ENCODE results near the gene NTN4.
A peak's percentile ranks its signal among the peaks of the same experiment; 100 is the strongest.
"Not testable (repeated sequence)": the region's sequence is repeated elsewhere in the genome, so short reads cannot be mapped to it uniquely, and the experiment has no call there.

NTN4 gene

GRCh38 chr12:95674163-95674562 lies 116.4 kb downstream of the NTN4 start:
- no peaks in the 10 kb centered on the region for H3K27me3 ChIP-seq (ENCODE audit: control insufficient read depth in 5 of 5, insufficient read depth in 4 of 5, low read length in 5 of 5)
- no peak overlapping the region for H3K4me3 ChIP-seq (ENCODE audit: low read depth in 1 of 5, low read length in 5 of 5)
- no peaks in the 10 kb centered on the region for H3K9me3 ChIP-seq (ENCODE audit: control insufficient read depth in 5 of 5, low read length in 5 of 5)
- peaks cover 0 to 16% (median 3%) of the 10 kb centered on the region in 5 donors for H3K4me1 ChIP-seq (ENCODE audit: control insufficient read depth in 5 of 5, insufficient read depth in 5 of 5, low read length in 5 of 5)
- H3K9ac ChIP-seq (ENCODE audit: low read length in 5 of 5) = no peak overlapping the region
- H3K27ac ChIP-seq (ENCODE audit: low read depth, low read length) = no peak overlapping the region
- H3K36me3 ChIP-seq (ENCODE audit: control insufficient read depth in 5 of 5, insufficient read depth in 5 of 5, low read length in 5 of 5) = peaks cover 0 to 2% (median 0%) of the 10 kb centered on the region in 5 donors

DNA sequence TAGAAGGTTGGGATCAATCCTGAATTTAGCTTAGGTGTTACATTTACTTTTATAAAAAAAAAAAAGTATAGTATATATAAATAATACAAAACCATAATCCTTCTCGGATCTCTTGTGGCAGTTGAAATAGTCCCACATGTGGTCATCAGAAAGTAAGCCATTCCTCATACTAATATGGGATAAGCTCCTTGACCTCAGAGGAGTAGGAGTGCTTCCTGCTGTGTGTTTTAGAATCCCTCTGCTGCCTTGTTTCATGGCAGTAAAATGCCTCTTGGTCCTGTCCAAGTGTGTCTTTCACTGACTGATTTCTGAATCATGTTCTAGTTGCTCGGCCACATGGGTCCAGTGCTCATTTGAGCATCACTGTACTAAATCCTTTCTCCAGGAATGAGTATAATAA lies 117.0 kb downstream of the NTN4 start:
- H3K36me3 ChIP-seq (ENCODE audit: control insufficient read depth in 5 of 5, insufficient read depth in 5 of 5, low read length in 5 of 5) = peaks cover 0 to 2% (median 0%) of the 10 kb centered on the region in 5 donors
- no peak overlapping the region for H3K27ac ChIP-seq (ENCODE audit: low read depth, low read length)
- H3K4me1 ChIP-seq (ENCODE audit: control insufficient read depth in 5 of 5, insufficient read depth in 5 of 5, low read length in 5 of 5) = peaks cover 0 to 16% (median 3%) of the 10 kb centered on the region in 5 donors

GRCh38 chr12:95672166-95672565 lies 118.4 kb downstream of the NTN4 start:
- H3K4me1 ChIP-seq (ENCODE audit: control insufficient read depth in 5 of 5, insufficient read depth in 5 of 5, low read length in 5 of 5) = peaks cover 0 to 16% (median 3%) of the 10 kb centered on the region in 5 donors

More for the DNA sequence above, 117.0 kb downstream of the NTN4 start:
- H3K9ac ChIP-seq (ENCODE audit: low read length in 5 of 5) = no peak overlapping the region
- no peaks in the 10 kb centered on the region for H3K9me3 ChIP-seq (ENCODE audit: control insufficient read depth in 5 of 5, low read length in 5 of 5)
- H3K27me3 ChIP-seq (ENCODE audit: control insufficient read depth in 5 of 5, insufficient read depth in 4 of 5, low read length in 5 of 5) = no peaks in the 10 kb centered on the region
- H3K4me3 ChIP-seq (ENCODE audit: low read depth in 1 of 5, low read length in 5 of 5) = no peak overlapping the region

GRCh38 chr12:95671265-95671664 lies 119.3 kb downstream of the NTN4 start:
- H3K27me3 ChIP-seq (ENCODE audit: control insufficient read depth in 5 of 5, insufficient read depth in 4 of 5, low read length in 5 of 5) = no peaks in the 10 kb centered on the region
- H3K4me3 ChIP-seq (ENCODE audit: low read depth in 1 of 5, low read length in 5 of 5) = no peak overlapping the region
- H3K9me3 ChIP-seq (ENCODE audit: control insufficient read depth in 5 of 5, low read length in 5 of 5) = no peaks in the 10 kb centered on the region
- peaks cover 0 to 16% (median 3%) of the 10 kb centered on the region in 5 donors for H3K4me1 ChIP-seq (ENCODE audit: control insufficient read depth in 5 of 5, insufficient read depth in 5 of 5, low read length in 5 of 5)
- peaks cover 0 to 2% (median 0%) of the 10 kb centered on the region in 5 donors for H3K36me3 ChIP-seq (ENCODE audit: control insufficient read depth in 5 of 5, insufficient read depth in 5 of 5, low read length in 5 of 5)
- no peak overlapping the region for H3K9ac ChIP-seq (ENCODE audit: low read length in 5 of 5)
- H3K27ac ChIP-seq (ENCODE audit: low read depth, low read length) = no peak overlapping the region

More at GRCh38 chr12:95672166-95672565, 118.4 kb downstream of the NTN4 start:
- H3K27ac ChIP-seq (ENCODE audit: low read depth, low read length) = no peak overlapping the region
- no peak overlapping the region for H3K9ac ChIP-seq (ENCODE audit: low read length in 5 of 5)
- no peaks in the 10 kb centered on the region for H3K27me3 ChIP-seq (ENCODE audit: control insufficient read depth in 5 of 5, insufficient read depth in 4 of 5, low read length in 5 of 5)
- no peaks in the 10 kb centered on the region for H3K9me3 ChIP-seq (ENCODE audit: control insufficient read depth in 5 of 5, low read length in 5 of 5)
- peaks cover 0 to 2% (median 0%) of the 10 kb centered on the region in 5 donors for H3K36me3 ChIP-seq (ENCODE audit: control insufficient read depth in 5 of 5, insufficient read depth in 5 of 5, low read length in 5 of 5)
- no peak overlapping the region for H3K4me3 ChIP-seq (ENCODE audit: low read depth in 1 of 5, low read length in 5 of 5)

DNA sequence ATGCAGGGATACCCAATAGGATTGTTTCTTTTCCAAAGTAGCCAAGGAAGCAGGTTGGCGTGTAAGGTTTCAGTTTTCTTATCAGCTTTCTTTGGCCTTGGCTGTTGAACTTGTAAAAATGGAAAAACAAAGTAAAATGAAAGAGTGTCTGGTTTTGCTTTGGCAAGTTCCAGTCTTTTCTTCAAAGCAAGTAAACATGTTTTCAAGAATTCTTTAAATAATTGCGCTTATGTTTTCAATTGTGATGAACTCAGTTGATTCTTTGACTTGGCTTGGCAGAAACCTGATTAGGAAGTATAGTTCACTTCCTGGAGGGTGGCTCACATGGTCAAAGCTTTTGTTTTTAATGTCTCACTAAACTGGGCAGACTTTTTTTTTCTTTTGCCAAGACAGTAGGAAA lies 127.0 kb downstream of the NTN4 start:
- Histone ChIP-seq H3K27ac (ENCODE audit: low read depth, low read length) (peak overlapping the region; percentile 33), H3K9ac (ENCODE audit: low read length in 5 of 5) (peak overlapping the region in 1 of 5 donors; percentile 44)

GRCh38 chr12:95661360-95661759 lies 129.2 kb downstream of the NTN4 start:
- H3K9ac ChIP-seq (ENCODE audit: low read length in 5 of 5) = no peak overlapping the region
- H3K27ac ChIP-seq (ENCODE audit: low read depth, low read length) = no peak overlapping the region
- no peaks in the 10 kb centered on the region for H3K4me1 ChIP-seq (ENCODE audit: control insufficient read depth in 5 of 5, insufficient read depth in 5 of 5, low read length in 5 of 5)
- no peaks in the 10 kb centered on the region for H3K9me3 ChIP-seq (ENCODE audit: control insufficient read depth in 5 of 5, low read length in 5 of 5)
- no peaks in the 10 kb centered on the region for H3K36me3 ChIP-seq (ENCODE audit: control insufficient read depth in 5 of 5, insufficient read depth in 5 of 5, low read length in 5 of 5)
- no peaks in the 10 kb centered on the region for H3K27me3 ChIP-seq (ENCODE audit: control insufficient read depth in 5 of 5, insufficient read depth in 4 of 5, low read length in 5 of 5)
- no peak overlapping the region for H3K4me3 ChIP-seq (ENCODE audit: low read depth in 1 of 5, low read length in 5 of 5)

More for the DNA sequence above, 127.0 kb downstream of the NTN4 start:
- H3K4me3 ChIP-seq (ENCODE audit: low read depth in 1 of 5, low read length in 5 of 5) = peak overlapping the region in 1 of 5 donors; percentile 42
- no peaks in the 10 kb centered on the region for H3K9me3 ChIP-seq (ENCODE audit: control insufficient read depth in 5 of 5, low read length in 5 of 5)
- no peaks in the 10 kb centered on the region for H3K36me3 ChIP-seq (ENCODE audit: control insufficient read depth in 5 of 5, insufficient read depth in 5 of 5, low read length in 5 of 5)
- no peaks in the 10 kb centered on the region for H3K4me1 ChIP-seq (ENCODE audit: control insufficient read depth in 5 of 5, insufficient read depth in 5 of 5, low read length in 5 of 5)
- H3K27me3 ChIP-seq (ENCODE audit: control insufficient read depth in 5 of 5, insufficient read depth in 4 of 5, low read length in 5 of 5) = no peaks in the 10 kb centered on the region

DNA sequence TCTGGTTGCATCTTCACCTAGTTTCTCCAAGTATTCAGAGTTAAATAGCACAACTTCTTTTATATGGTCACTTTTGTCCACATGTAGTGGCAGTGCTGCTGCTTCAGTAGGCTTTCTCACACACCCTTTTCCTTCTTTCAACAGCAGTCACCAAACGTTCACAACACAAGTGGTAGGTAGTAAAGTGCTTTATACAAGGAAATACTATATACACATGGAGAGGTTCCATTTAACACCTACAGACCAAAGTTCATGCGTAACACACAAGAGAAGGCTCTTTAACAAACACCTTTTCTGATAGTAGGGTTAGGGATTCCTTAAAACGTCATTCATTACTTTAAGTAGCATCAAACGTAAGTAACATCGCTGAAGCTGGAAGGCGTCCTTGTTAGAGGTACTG lies 132.2 kb downstream of the NTN4 start:
- peaks cover 0 to 4% (median 0%) of the 10 kb centered on the region in 5 donors for H3K4me1 ChIP-seq (ENCODE audit: control insufficient read depth in 5 of 5, insufficient read depth in 5 of 5, low read length in 5 of 5)
- H3K27me3 ChIP-seq (ENCODE audit: control insufficient read depth in 5 of 5, insufficient read depth in 4 of 5, low read length in 5 of 5) = no peaks in the 10 kb centered on the region
- no peak overlapping the region for H3K4me3 ChIP-seq (ENCODE audit: low read depth in 1 of 5, low read length in 5 of 5)
- H3K9ac ChIP-seq (ENCODE audit: low read length in 5 of 5) = no peak overlapping the region
- H3K27ac ChIP-seq (ENCODE audit: low read depth, low read length) = no peak overlapping the region
- no peaks in the 10 kb centered on the region for H3K36me3 ChIP-seq (ENCODE audit: control insufficient read depth in 5 of 5, insufficient read depth in 5 of 5, low read length in 5 of 5)
- H3K9me3 ChIP-seq (ENCODE audit: control insufficient read depth in 5 of 5, low read length in 5 of 5) = no peaks in the 10 kb centered on the region

DNA sequence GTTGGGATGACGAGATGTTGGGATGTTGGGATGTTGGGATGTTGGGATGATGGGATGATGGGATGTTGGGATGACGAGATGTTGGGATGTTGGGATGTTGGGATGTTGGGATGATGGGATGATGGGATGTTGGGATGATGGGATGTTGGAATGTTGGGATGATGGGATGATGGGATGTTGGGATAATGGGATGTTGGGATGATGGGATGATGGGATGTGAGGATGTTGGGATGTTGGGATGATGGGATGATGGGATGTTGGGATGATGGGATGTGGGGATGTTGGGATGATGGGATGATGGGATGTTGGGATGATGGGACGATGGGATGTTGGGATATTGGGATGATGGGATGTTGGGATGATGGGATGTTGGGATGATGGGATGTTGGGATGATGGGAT lies 135.9 kb downstream of the NTN4 start:
- peaks cover 0 to 17% (median 4%) of the 10 kb centered on the region in 5 donors for H3K4me1 ChIP-seq (ENCODE audit: control insufficient read depth in 5 of 5, insufficient read depth in 5 of 5, low read length in 5 of 5)
- H3K9ac ChIP-seq (ENCODE audit: low read length in 5 of 5); H3K36me3 ChIP-seq (ENCODE audit: control insufficient read depth in 5 of 5, insufficient read depth in 5 of 5, low read length in 5 of 5); H3K27ac ChIP-seq (ENCODE audit: low read depth, low read length); H3K9me3 ChIP-seq (ENCODE audit: control insufficient read depth in 5 of 5, low read length in 5 of 5); H3K4me3 ChIP-seq (ENCODE audit: low read depth in 1 of 5, low read length in 5 of 5); H3K27me3 ChIP-seq (ENCODE audit: control insufficient read depth in 5 of 5, insufficient read depth in 4 of 5, low read length in 5 of 5): not testable (repeated sequence)

GRCh38 chr12:95653771-95654546 lies 136.6 kb downstream of the NTN4 start:
- H3K36me3 ChIP-seq (ENCODE audit: control insufficient read depth in 5 of 5, insufficient read depth in 5 of 5, low read length in 5 of 5) = no peaks in the 10 kb centered on the region
- no peaks in the 10 kb centered on the region for H3K27me3 ChIP-seq (ENCODE audit: control insufficient read depth in 5 of 5, insufficient read depth in 4 of 5, low read length in 5 of 5)
- H3K27ac ChIP-seq (ENCODE audit: low read depth, low read length) = peak overlapping the region; percentile 76
- H3K4me3 ChIP-seq (ENCODE audit: low read depth in 1 of 5, low read length in 5 of 5) = no peak overlapping the region
- H3K9me3 ChIP-seq (ENCODE audit: control insufficient read depth in 5 of 5, low read length in 5 of 5) = no peaks in the 10 kb centered on the region
- no peak overlapping the region for H3K9ac ChIP-seq (ENCODE audit: low read length in 5 of 5)
- H3K4me1 ChIP-seq (ENCODE audit: control insufficient read depth in 5 of 5, insufficient read depth in 5 of 5, low read length in 5 of 5) = peaks cover 6 to 23% (median 7%) of the 10 kb centered on the region in 5 donors

- H3K27ac ChIP-seq (ENCODE audit: low read depth, low read length) = no peak overlapping the region
- no peak overlapping the region for H3K4me3 ChIP-seq (ENCODE audit: low read depth in 1 of 5, low read length in 5 of 5)
Observed at GRCh38 chr12:95651681-95652080, 138.9 kb downstream of the NTN4 start.

More at GRCh38 chr12:95651681-95652080, 138.9 kb downstream of the NTN4 start:
- no peaks in the 10 kb centered on the region for H3K9me3 ChIP-seq (ENCODE audit: control insufficient read depth in 5 of 5, low read length in 5 of 5)
- peaks cover 9 to 36% (median 16%) of the 10 kb centered on the region in 5 donors for H3K4me1 ChIP-seq (ENCODE audit: control insufficient read depth in 5 of 5, insufficient read depth in 5 of 5, low read length in 5 of 5)
- H3K27me3 ChIP-seq (ENCODE audit: control insufficient read depth in 5 of 5, insufficient read depth in 4 of 5, low read length in 5 of 5) = no peaks in the 10 kb centered on the region
- no peaks in the 10 kb centered on the region for H3K36me3 ChIP-seq (ENCODE audit: control insufficient read depth in 5 of 5, insufficient read depth in 5 of 5, low read length in 5 of 5)
- H3K9ac ChIP-seq (ENCODE audit: low read length in 5 of 5) = no peak overlapping the region
